Measurements from ENCODE around the gene HSPA9. TPM values are rescaled to one million over a fixed set of nuclear protein-coding genes. Genes with fewer than 3 reads are reported as not detected.
"Not testable (repeated sequence)": the region's sequence is repeated elsewhere in the genome, so short reads cannot be mapped to it uniquely, and the experiment has no call there.

Gene HSPA9
- total RNA-seq, 1 experiment from 2014 or later, result 368 TPM

DNA sequence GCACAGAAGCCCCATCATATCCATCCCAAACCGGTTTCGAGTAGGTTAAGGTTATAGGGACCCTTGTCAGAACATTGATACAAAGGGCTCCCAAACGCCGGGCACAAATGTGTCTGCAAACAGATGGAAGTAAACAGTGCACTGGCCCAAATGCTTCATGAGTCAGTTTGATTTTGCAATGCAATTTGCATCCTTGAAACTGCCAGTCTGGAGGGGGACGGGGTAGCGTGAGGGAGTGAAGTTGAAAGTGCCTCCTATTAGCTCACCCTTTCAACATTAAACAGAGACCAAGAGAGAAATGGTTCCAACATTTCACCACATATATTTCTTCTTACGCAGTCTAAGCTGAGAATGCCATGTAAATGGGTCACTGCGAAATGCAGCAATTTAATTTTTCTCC is 67.7 kb downstream of the HSPA9 start:
- not testable (repeated sequence) for H3K4me3 ChIP-seq; H3K27ac ChIP-seq; H3K9me3 ChIP-seq (replicated peaks); H3K4me1 ChIP-seq; H3K27me3 ChIP-seq; DNase-seq
- peaks cover 50% of the 10 kb centered on the region for H3K36me3 ChIP-seq

- H3K36me3 ChIP-seq, result peaks cover 44% of the 10 kb centered on the region
- H3K4me3 ChIP-seq, result no peak overlapping the region
- no peaks in the 10 kb centered on the region for H3K27me3 ChIP-seq
- H3K27ac ChIP-seq, result no peak overlapping the region
- no peak for DNase-seq
- no peaks in the 10 kb centered on the region for H3K9me3 ChIP-seq (replicated peaks)
- H3K4me1 ChIP-seq, result peaks cover 6% of the 10 kb centered on the region; the same call in 1 of the 2 replicates
Observed at GRCh38 chr5:138506370-138507306, 68.6 kb downstream of the HSPA9 start.

DNA sequence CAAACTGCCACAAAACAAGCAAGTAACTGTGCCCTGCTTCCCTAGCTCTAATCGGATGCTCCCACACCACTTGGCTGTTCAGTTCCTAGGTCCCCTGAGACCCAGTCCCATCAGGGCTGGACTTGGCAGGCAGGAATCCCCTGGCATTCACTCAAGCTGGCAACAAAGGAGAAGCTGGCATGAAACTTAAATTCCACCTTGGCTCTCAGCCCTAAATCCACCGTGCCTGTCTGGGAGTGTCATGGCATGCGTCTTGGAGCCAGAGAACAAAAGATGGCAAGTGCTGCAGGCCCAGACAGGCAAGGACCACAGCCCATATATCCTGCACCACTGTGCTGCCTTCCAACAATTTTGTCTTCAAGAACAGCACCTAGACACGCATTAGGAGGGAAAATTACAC is 70.4 kb downstream of the HSPA9 start:
- no peak for DNase-seq
- Histone ChIP-seq H3K27me3 (no peaks in the 10 kb centered on the region), H3K36me3 (peaks cover 30% of the 10 kb centered on the region), H3K4me3 (no peak overlapping the region), H3K4me1 (peaks cover 6% of the 10 kb centered on the region; the same call in 1 of the 2 replicates), H3K27ac (no peak overlapping the region), H3K9me3 (replicated peaks) (no peaks in the 10 kb centered on the region)

Other genes with a start within 250 kb of the HSPA9 start
- gene CDC25C, start 243.6 kb downstream of the HSPA9 start, total RNA-seq (2014; rRNA removed; shearing (Covaris generic)), result 29.5 and 36.3 TPM in 2 replicates
- gene FAM53C, start 237.1 kb downstream of the HSPA9 start, total RNA-seq (2014; rRNA removed; shearing (Covaris generic)), result 40.3 and 40.5 TPM in 2 replicates
- 73.0 and 75.2 TPM in 2 replicates for gene KDM3B, start 222.7 kb downstream of the HSPA9 start, total RNA-seq (2014; rRNA removed; shearing (Covaris generic))
- gene REEP2, start 136.3 kb downstream of the HSPA9 start, total RNA-seq (2014; rRNA removed; shearing (Covaris generic)), result 4.9 and 8.5 TPM in 2 replicates
- 2.0 TPM in 2 replicates for gene EGR1, start 109.9 kb downstream of the HSPA9 start, total RNA-seq (2014; rRNA removed; shearing (Covaris generic))
- 128 and 140 TPM in 2 replicates for gene ETF1, start 32.2 kb downstream of the HSPA9 start, total RNA-seq (2014; rRNA removed; shearing (Covaris generic))
- 153 and 159 TPM in 2 replicates for gene CTNNA1, start 178.0 kb upstream of the HSPA9 start, total RNA-seq (2014; rRNA removed; shearing (Covaris generic))